ENCODE results near the gene TCF3.
A peak's percentile ranks its signal among the peaks of the same experiment; 100 is the strongest.
"Not testable (repeated sequence)": the region's sequence is repeated elsewhere in the genome, so short reads cannot be mapped to it uniquely, and the experiment has no call there.

TCF3 gene

DNA sequence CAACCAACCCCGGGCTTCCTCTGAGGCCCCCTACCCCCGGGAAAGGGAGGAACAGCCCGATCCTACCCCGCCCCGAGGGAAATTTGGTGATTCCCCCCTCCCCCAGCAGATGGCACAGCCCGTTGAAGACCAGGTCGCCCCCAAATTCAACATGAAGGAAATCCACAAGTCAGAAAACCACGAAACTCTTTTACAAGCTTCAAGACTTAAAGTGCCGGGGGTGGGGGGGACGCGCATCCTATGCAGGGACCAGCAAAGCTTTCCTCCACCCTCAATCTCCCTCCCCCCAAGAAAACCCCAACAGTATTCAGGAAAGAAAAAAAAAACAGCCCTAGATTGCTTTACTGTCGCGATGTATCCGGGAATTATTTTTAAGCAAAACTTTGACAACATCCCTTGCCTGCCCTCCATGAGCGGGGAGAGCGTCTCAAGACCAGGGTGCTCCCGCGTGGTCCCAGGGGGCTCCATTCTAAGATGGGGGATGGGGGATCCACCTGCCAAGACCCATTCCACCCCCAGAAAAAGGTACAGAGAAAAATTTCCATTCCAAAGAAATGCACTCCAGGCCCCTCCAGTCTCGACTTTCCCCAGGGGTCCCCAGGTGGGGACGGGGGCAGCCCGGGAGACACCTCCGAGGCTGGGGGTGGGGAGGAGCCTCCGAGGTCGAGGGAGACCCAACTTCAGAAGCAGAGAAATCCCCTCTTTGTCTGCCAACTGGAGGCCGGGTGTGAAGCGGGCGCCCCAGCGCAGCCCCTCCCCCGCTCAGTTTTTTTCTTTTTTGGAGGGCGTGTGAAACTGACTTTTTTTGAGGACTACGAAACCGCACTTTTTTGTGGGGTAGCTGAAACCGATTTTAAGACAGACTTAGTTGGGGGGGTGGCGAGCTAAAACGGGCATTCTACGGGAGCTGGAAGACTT lies 1.5 kb downstream of the TCF3 start:
- peak; percentile 65 for DNase-seq

DNA sequence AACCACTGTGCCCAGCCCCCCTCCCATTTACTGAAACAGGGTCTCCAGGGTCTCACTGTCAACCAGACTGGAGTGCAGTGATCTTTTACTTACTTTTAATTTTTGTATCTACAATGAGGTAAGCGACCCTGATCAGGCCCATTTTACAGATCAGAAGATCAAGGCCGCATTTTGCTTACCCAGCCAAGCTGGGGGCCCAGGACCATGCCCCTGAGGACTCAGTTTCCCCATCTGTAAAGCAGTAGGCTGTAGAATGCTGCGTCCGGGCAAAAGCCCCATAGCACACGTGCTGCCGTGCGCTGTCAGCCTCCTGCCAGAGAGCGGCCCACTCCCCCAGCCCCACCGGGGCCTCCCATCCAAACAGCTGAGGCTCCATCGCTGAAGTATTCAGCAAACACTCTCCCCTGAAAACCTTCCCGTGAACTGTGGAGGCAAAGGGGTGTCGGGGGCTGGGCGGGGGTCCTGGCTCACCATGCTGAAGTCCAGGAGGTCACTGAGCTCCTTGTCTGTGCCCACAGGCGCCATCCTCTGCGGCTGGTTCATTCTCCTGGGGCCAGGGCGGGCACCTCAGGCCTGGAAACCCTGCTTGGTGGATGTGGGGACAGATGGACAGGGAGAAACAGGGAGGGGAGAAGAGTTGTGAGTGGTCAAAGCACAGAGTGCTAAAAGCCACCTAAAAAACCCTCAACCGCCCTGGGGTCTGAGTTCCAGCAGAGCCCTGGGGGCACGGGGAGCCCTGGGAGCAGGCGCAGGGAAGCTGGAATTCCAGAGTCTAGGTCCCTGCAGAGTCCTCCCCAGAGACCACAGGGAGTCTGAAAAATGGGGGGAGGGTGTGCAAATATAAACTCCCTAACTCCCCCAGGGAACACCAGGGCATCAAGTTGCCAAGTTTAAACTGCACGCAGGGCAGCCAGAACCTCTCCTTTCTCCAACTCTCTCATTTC lies 2.4 kb downstream of the TCF3 start:
- DNase-seq: no peak

DNA sequence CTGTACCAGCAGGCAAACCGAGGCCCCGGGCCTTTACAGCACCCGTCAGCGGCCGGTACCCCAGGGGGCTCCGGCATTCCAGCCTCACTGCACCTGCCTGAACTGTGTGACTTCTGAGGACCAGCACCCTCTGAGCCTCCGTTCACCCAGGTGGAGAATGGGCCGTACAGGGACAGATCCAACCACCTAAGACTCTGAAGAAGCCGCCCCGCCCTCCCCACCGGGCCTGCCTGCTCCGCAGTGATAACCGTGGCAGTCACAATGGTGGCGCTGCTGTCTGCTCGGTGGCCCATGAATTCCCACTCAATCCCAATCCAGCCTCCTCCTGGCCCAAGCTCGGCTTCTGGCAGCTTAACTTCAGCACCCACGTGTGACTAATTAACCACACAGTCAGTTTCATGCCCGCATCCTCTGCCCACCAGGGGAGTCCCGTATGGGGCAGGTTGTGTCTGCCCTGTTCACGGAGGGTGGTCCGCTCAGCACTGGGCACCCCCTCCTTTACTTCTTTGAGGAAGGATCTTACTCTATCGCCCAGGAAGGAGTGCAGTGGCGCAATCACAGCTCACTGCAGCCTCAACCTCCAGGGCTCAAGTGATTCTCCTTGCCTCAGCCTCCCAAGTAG lies 3.4 kb downstream of the TCF3 start:
- peak; percentile 69 for DNase-seq

DNA sequence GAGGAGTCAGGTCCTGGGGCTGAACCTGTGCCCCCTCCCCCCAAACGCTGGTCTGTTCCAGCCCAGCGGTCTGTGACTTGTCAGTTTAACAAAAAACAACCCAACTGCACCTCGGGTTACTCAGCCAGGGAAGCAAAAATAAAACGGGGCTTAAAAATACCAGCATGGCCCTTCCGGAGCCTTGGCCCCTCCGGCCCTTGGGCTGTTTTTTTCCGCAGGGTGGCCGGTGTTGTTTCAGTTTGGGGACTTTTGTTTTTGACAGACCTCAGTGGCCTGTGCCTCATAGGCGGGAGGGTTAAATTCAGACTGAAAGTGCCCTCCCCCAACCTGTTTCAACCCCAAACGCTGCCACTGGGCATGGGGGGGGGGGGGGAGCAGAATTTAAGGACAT lies 4.0 kb downstream of the TCF3 start:
- no peak for DNase-seq

DNA sequence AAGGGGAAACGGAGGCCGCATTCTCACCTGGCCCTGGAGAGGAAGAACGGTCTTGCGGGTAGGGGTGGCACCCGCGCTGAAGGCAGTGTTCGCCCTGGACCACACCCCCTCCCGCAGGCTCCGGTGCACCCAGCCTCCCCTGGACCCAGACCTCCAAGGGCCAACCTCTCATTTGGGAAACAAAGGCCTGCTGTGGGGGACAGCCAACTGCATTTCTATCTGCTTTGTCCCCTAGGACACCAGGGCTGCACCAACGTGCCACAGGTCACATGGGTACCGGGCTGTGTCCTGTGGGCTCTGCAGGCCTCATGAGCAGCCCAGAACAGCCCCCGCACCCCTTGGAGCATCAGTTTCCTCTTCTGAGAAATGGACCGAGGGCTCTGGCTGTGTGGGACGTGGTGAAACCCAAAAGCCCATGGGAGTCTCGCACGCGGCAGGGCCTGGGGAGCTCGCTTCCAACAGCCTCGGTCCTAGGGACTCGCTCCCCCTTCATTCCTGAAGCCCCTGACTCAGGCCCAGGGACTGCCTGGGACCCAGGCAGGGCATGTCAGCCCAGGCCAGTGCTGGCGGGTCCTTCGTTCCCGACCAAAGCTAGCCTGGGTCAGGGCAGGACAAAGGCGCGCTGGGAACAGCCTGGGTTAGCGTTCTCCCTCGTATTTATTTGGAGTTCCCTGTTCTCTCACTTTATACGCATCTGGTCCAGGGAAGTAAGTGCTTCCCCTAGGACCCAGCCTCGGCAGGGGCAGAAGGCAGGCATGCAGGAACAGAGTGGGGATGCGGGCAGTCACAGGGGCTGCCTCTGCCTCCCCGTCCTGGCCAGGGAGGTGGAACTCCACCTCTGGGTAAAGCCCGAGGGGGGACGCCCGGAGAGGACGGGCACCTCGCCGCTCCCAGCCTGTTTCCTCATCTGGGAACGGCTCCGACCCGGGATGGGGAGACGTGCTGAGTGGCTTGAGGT lies 4.6 kb downstream of the TCF3 start:
- no peak for DNase-seq

DNA sequence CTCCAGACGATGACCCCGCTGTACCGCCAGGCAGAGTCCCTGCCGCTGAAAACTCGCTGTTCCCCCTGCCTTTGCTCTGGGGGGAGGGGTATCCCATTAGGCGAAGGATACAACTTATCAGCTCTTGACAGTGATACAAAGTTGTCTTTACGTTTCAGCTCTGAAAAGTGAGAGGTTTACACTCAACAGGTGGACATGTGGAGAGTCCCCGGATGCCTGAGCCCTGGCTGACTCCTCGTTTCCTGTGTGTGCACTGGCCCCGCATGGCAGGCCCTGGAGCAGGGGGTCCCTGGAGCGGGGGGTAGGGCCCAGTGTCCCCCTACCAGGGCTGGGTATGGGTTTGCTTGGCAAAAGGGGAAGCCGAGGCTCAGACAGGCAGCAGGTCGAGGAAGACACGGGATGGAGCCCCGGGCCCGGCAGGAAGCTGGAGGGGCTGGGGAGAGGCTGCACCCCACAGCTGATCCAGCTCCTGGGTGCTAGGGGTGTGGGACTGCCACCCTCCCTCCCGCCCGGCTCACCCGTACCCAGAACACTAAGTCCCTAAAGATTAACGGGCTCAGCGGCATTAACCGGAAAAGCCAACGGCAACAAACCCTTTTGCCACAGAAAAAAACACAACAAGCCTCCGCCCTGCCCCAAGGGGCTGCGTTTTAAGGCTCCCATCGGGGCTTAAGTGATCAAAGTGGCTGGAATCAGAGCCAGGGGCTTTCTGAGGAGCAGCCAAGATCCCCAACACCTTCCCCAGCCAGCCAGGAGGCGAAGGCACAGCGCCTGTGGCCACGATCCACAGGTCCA lies 5.6 kb downstream of the TCF3 start:
- no peak for DNase-seq

DNA sequence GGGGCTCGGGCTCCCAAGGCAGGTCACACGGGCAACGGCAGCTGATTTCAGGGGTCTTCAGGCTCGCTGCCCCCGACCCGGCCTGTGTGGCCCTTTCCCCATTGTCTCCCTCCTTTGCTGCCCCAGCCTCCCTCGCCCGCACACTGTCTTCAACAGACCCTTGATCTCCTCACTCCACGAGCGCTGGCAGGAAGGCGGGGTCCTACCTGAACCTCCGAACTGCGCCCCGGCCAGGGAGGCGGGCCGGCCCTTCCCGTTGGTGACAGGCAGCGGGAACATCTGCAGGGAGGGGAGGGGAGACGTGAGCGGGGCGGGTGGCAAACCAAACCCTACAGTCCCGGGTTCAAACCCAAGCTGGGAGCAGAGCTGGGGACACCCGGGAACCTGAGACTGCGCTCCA lies 6.3 kb downstream of the TCF3 start:
- no peak for DNase-seq

DNA sequence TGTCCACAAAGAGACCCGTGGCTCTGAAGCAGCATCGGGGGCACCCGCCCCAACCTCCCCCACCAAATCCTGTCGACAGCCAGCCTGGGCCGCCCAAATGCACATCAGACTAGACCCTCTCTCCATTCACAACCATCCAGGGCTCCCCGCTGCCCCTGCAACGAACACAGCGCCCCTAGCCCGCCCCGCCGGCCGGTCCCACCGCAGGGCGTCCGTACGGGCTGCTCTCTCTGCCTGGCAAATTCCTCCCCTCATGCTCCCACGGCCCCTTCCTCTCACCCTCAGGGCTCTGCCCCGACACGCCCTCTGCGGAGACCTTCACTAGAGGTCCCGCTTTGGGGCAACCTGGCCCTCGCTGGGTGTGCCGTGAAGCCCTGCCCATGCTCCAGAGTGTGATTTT lies 7.1 kb downstream of the TCF3 start:
- no peak for DNase-seq

DNA sequence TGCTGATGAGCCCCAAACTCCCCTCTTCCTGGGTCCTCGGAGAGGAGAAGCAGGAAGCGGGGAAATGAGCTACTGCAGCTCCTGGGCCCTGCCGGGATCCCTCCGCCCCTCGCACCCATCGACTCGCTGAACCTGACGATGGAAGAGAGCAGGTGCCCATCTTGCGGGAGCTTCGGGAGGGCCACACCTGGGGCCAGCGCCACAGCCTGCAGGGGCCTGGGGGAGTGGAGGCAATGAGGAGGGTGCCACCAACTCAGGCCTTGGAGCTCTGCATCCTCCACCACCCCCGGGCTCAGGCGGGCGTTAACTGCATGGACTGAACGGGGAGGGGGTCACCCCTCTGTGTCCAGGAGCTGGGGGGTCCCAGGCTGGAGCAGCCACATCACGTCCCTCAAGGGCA lies 8.3 kb downstream of the TCF3 start:
- DNase-seq: no peak

DNA sequence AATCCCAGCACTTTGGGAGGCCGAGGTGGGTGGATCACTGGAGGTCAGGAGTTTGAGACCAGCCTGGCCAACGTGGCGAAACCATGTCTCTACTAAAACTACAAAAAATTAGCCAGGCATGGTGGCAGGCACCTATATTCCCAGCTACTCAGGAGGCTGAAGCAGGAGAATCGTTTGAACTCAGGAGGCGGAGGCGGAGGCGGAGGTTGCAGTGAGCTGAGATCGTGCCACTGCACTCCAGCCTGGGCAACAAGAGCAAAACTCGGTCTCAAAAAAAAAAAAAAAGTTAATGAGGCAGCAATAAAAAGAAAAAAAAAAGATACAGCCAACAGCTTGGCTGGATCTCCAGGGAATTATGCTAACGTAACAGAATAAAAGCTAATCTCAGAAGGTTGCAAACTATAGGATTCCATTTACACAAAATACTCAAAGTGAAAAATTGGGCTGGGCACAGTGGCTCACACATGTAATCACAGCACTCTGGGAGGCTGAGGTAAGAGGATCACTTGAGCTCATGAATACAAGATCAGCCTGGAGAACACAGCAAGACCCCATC lies 11.4 kb downstream of the TCF3 start:
- not testable (repeated sequence) for DNase-seq

DNA sequence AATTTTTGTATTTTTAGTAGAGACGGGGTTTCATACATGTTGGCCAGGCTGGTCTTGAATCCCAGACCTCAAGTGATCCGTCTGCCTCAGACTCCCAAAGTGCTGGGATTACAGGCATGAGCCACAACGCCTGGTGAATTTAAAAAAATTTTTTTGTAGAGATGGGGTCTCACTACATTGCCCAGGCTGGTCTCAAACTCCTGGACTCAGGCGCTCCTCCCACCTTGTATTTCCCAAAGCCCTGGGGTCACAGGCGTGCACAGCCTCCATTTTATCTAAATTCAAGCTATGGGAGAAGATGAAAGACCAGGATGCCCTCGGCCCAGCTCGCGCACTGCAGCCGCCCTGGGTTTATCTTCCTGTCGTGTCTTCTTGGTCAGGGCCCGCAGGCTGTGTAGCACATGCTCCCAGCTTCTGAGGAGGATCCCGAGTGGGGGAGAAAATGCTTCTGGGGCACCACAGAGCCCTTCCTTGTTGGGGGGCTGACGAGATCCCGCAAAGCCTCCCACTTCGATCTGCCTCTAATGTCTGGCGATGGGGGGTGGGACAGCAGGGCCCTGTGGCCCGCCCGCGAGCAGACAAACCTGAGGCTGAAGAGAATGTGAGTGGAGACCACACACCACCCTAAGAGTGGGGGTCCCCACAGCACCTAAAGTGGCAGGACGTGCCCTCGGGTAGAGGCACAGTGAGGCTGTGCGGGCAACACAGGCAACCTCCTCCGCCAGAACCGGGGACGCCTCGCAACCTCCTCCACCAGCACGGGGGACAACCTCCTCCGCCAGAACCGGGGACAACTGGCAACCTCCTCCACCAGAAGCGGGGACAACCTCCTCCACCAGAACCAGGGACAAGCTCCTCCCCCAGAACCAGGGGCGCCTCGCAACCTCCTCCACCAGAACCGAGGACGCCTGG lies 15.8 kb downstream of the TCF3 start:
- DNase-seq: no peak

DNA sequence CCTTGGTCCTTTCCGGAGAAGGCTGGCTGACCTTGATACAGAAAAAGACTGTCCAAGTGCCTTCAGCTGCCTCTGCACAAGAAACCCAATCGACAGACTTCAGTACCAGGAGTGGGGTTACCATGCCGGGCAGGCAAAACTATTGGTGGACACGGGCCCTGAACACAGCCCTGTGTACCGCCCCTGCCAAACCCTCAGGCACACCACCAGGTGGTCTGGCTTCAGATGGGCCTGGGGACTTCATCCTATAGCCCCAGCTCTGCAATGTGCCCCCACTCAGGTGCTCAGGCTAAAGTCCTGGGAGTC lies 17.5 kb downstream of the TCF3 start:
- DNase-seq: no peak

DNA sequence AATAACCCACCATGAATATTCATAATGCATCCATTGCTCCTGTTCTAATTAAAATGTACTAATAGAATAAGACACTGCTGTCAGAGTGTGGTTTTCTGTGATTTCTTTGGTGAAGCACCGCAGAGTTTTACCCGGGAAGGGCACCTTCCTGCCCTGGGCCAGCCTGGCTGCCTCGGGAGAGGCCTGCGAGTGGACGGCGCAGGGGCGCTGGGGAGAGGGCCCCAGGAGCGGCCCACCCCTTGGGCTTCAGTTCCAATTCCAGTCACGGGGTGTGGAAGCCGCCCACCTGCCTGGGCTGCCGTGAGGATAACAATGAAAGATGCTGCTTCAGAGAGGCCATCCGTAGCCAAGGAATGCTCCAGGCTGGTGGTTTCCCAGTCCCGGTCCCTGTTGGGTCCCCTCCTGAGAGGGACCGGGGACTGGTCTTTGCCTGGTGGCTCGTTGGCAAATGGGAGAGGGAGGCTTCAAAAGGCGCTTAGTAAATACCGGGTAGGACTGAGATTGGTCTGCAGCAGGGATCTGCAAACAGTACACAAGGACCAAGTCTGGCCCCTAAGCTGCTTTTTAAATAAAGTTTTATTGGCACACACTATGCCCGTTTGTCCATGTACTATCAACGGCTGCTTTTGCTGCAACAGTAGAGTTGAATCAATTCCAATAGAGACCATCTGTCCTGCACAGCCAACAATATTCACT lies 18.0 kb downstream of the TCF3 start:
- peak; percentile 27 for DNase-seq

DNA sequence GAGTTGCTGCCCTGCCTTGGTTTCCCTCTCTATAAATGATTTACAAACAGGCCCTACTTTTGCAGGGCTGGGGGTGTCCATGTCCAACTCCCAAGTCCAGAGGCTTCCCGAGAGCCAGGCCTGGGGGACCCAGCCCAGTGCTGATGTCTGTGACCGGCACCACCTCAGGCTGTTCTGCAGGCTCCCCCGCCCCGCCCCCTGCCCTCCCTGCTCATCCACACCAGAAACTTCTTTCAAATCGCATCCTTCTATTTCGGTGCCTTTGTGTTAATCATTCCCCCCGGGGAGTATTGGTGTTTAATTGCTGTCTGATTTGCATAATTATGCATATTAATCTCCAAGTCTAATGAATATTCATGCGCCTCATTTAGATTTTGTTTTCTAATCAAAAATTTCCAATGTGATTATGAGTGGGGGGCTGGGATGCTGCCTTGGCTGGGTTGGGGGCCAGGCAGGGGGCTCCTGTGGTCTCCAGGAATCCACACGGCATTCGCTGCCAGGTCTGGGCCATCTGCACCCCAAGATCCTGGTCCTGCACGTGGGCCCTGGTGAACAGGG lies 19.1 kb downstream of the TCF3 start:
- DNase-seq: no peak

DNA sequence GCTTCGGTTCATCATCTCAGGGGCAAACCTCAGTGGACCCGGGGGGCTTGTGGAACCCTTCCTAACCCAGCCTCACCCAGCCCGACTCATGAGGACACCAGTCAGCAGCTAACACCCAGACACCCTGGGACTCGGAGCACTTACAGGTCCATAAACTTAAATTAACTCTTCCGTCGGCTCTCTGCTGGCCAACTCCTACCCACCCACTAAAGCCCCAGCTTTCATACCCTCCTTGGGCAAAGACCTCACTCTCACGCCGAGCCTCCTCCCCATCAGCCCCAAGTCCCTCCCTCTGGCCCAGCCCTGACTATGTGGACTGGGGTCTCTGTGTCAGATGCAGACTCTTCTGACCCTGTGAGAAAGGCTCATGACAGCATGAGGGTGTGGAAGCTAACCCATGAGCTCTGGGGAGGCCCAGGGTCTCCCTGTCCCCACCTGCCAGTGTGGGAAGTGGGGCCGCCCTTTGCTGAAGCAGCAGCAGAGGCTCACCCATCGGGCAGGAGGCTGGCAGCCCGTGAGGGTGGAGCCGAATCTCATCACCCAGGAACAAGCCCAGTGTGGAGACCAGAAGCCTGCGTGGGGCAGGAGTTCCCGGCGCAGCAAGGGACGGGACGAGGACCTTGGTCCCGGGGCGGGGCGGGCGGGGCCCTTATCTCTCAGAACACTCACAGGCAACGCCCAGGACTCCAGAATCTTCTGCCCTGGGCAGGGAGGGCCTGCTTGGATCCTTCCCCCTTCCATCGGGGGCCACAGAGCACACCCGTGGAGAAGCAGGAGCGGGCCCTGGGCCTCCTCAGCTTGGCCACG lies 19.8 kb downstream of the TCF3 start:
- peak; percentile 94 for DNase-seq

DNA sequence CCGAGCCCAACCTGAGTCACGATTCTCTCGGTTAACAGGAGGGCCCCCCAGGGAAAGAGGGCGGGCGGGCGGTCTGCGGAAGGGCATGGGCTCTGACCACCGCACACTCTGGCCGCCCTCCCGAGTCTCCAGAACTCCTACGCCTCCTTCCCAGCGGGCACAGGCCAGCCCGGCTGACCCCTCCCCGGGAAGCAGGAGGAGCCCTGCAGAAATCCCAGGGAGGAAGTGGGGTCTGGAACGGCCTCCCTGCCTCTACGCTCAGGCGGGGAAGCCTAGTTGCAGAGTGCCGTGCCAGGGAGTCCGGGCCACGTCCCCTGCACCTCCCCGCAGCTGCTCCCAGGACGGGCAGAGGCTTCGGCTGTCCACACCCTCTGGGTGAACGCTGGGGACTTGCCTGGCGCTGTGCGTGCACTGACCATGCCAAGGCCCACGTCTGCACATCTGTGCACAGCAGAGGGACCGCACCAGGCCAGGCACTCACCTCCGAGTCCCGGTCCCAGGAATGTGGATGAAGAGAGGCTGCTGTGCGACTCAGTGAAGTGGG lies 20.8 kb downstream of the TCF3 start:
- no peak for DNase-seq

DNA sequence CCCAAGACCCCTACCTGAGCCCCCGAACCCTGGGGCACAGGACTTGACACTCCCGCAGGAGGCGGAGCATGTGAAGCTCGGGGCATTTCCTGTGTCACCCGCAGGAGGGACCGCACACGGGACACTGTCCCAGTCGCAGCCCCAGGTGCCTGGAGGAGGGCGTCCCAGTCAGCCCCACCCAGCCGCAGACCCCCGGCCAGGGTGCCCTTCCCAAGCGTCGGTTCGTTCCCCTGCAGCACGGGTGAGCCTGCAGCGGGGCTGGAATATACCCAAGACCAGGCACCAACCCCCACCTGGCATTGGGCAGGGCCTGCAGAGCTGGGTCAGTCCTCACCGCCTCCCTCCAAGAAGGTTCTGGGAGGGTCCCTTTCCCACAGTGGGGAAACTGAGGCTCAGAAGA lies 21.6 kb downstream of the TCF3 start:
- no peak for DNase-seq

DNA sequence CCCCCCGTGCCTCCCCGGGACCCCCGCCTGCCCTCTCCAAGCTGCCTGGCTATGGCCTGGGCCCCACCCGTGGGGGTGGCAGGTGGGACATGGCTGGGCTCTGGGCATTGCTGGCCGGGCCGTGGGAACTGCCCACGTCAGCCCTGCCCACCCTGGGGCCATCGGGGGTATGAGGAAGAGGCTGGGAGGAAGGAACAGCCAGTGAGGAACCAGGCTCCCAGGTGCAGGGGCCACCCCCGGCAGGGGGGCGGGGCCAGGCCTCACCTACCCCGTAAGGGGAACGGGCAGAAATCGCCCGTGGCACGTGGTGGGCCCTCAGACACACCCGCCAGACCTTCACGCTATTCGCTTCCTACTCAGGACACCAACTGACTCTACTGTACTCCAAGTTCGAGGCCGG lies 22.4 kb downstream of the TCF3 start:
- no peak for DNase-seq

All from hematopoietic multipotent progenitor cell treated with erythropoietin and hydrocortisone succinate and interleukin-3 and kit ligand, for 8 days (in vitro differentiated cells).